Tibial nerve (tissue), 4 donors: ENCODE data around the gene UQCRFS1.

ENCODE experiments used
- CTCF ChIP-seq, 5 experiments: fragments of 200-600 bp in 3 of 5; fragments of 450-650 bp in 2 of 5; sonication (generic) in 3 of 5; IDR thresholded peaks; one replicate each; pipeline ENCODE4 v1.5.1; 2016 to 2019; ENCODE audit warnings: antibody characterized with exemption in 5 of 5, mild to moderate bottlenecking in 3 of 5, moderate library complexity in 2 of 5
- EP300 ChIP-seq, 2 donors: sonication (generic); formaldehyde crosslinking; IDR thresholded peaks; one replicate each; pipeline ENCODE4 v1.6.1; 2017; ENCODE audit warnings: antibody characterized with exemption in 2 of 2, mild to moderate bottlenecking in 1 of 2
- POLR2A ChIP-seq, 2 donors: fragments of 450-650 bp; IDR thresholded peaks; one replicate each; pipeline ENCODE4 v1.6.1; 2017; ENCODE audit warnings: antibody characterized with exemption in 2 of 2, mild to moderate bottlenecking in 2 of 2, moderate library complexity in 2 of 2

- no peak for TF ChIP-seq CTCF (IDR thresholded peaks at IDR 0.05)
- no peak for TF ChIP-seq EP300 (IDR thresholded peaks at IDR 0.05)
- no peak for TF ChIP-seq POLR2A (IDR thresholded peaks at IDR 0.05)
Measured at GRCh38 chr19:29255912-29256311, 43.0 kb upstream of the UQCRFS1 start.
